H54 (cell line): ENCODE data around the gene TUB.

Experiments
- DNase-seq: peaks from one replicate; pipeline ENCODE4 v3.0.0; 2011; ENCODE audit warnings: low spot score, mixed read lengths; ENCODE audit not compliant: insufficient read length
- FAIRE-seq: peaks from 3 replicates; lab custom pipeline; 2011; peaks lifted over from hg19 to GRCh38; lab: Jason Lieb, UNC
- POLR2A ChIP-seq: IDR thresholded peaks from 2 replicates; pipeline ENCODE4 v1.6.1; 2011; ENCODE audit warnings: low read depth, mild to moderate bottlenecking, low read length

TUB gene

DNA sequence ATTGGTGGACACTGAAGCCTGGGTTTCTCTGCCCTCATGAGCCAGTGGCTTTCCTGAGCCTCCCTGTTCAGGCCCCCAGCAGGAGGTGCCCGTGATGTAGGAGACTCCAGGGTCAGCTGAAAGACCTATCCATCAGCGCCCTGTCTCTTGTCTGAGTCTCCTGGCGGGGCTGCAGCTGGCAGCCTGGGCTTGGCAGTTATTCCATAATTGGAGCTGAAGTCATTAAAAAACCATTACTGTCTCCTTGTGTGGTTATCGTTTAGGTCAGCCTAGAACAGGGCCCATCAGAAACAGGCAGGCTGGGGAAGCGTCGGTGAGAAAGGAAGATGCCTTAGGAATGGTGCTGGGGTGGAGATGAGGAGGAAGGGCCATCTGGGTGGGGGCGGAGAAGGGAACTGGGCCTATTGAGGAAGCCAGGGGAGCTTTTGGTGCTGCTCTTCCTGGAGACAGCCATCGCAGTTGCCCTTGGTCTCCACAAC is 5.0 kb downstream of the TUB start:
- no peak for DNase-seq
- no peak for TF ChIP-seq POLR2A
- no peak for FAIRE-seq

DNA sequence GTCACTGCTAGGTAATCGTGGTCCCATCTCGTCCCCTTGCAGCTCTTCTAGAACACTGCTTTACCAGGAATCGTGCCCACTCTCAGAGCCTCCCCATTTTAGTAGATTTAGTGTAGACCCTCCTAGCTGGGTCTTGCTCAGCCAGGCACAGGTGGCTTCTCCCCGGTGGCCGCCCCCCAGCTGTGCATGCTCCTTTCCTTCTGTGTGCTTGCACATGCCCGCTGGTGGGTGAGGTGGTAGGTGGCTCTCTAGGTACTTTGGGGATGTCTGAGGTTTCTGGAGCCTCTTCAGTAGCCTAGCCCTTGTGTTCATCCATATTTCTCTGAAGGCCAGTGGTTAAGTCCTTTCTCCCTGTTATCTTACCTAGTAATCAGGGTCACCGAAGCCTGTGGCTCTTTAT is 5.6 kb downstream of the TUB start:
- TF ChIP-seq POLR2A = no peak
- no peak for DNase-seq
- no peak for FAIRE-seq

DNA sequence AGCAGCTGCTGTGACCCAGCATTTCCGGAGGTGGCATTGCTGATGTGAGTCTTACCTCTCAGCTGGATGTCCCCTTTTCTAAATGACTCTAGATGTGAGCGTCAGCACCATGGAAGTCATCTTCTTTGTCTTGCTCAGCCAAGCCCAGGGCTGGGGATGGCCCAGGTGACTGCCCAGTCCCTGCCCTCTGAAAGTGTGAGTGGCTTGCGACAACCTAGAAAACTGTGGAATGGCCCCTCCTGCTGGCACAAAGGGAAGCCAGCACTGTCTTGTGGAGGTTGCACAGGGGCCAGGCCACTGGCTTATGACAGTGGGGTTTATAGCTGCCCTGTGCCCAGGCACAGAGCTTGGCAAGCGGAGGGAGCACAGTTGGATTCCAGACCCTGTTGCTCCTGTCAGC is 6.2 kb downstream of the TUB start:
- FAIRE-seq (no peak), DNase-seq (no peak)
- no peak for TF ChIP-seq POLR2A

DNA sequence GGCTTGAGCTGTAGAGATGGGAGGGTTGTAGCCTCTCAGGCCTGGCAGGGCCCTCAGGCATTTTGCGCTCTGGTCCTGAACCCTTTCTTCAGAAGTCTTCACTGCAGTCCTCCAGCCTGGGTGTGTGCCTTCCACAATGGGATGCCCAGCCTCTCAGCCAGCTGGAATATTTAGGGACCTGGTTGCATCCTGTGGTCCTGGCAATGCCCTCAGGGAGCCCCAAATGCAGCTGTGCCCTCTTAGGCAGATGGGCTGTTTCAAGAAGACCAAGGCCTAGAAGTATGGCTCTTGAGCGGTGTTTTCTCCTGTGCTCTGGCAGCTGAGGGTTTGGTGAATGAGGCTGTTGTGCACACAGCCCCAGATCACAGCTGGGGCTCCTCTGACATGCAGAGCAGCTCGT is 6.7 kb downstream of the TUB start:
- no peak for DNase-seq

DNA sequence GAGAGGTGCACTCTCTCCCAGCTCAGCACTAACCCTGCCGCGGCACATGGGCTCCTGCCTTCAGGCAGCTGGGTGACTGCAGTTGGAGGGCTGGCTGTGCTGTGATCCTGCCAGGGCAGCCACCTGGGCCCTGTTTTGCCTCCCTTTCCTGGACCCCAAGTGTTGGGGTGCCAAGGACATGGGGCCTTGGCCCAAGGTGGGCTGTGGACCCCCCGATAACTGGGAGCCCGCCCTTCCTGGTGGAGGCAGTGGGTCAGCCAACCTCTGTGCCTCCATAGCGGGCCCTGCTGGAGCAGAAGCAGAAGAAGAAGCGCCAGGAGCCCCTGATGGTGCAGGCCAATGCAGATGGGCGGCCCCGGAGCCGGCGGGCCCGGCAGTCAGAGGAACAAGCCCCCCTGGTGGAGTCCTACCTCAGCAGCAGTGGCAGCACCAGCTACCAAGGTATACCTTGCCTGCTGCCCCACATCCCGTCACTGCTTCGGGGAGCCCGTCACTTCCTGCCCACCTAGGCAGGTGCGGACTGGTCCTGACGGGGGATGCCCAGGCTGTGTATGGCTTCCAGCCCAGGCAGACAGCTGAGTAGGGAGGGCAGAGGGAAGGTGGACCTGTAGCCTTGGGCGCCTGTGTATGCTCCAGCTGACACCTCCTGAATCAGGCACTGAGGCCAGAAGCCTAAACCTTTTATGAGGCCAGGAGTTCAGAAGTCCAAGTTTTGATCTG is 8.9 kb downstream of the TUB start:
- TF ChIP-seq POLR2A = no peak
- no peak for FAIRE-seq
- DNase-seq = no peak

More for the DNA sequence above, 6.7 kb downstream of the TUB start:
- FAIRE-seq = no peak
- no peak for TF ChIP-seq POLR2A

DNA sequence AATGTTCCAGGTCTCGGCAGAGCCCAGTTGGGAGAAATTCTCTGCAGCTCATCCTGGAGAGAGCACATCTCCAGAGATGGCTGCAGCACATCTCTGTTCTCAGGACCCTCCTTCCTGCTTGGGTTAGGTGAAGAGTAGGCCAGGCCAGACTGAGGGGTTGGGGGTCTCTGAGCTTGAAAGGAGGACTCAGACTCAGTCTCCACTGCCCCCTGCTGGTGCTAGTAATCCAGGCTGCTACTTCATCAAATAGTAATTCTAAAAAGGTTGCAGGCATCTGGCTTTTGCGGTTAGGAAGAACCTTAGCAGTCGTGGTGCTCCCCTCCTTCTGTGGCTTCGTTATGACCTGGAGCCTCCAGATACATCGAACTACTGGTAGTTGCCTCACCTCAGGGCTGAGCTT is 9.7 kb downstream of the TUB start:
- DNase-seq (no peak), FAIRE-seq (no peak)
- no peak for TF ChIP-seq POLR2A

DNA sequence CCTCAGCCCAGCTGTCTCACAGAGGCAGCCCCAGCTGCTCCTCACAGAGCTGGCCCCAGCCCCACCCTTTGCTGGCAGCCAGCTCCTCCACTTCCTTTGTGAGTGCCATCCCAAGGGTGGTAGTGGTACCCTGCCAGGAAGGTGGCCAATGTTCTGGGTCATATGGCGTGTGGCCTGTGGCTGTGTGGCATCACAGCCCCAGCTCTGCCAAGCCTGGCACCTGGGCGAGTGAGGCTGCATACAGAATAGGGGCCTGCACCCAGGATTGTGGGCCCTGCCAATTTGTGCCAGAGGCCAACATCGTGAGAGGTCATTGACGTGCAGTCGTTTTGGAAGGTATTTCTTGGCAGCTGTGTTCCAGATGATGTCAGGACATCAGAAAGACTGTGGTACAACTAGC is 10.7 kb downstream of the TUB start:
- FAIRE-seq (no peak), DNase-seq (no peak)
- TF ChIP-seq POLR2A = no peak

DNA sequence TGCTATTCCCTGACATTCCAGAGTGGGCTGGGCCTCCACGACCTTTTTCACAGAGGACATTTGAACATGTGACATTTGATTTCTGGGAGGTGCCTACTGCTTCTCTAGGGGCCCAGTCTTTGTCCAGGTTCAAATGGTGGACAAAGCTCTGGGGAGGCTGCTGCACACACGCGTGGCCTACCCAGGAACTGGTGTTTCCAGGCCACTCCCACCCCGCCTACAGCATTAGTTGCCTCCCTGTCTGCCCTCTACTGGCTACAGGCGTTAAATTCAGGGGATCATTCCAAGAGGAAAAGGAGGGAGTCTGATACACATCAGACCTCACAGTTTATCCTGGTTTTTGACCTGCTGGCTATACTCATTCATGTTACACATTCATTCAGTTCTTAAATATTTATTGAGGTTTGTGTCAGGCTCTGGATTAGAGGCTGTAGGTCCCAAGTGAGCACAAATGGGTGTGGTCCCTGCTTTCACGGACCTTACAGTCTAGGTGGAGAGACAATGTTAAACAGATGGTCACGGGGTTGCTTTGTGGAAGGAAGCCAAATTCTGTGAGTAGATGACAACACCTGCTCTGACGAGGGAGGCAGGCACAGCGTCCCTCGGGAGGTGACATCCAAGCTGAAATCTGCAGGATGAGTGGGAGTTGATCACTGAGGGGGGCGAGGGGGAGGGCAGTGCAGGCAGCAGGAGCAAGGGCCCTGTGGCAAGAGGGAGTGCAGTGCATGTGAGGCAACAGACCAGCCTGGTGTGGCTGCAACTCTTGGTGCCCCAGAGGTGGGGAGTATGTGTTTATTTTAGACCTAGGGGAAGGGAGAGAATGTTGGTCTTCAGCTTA is 11.8 kb downstream of the TUB start:
- peak; percentile 94 for DNase-seq
- peak; percentile 41 for FAIRE-seq
- TF ChIP-seq POLR2A = no peak

DNA sequence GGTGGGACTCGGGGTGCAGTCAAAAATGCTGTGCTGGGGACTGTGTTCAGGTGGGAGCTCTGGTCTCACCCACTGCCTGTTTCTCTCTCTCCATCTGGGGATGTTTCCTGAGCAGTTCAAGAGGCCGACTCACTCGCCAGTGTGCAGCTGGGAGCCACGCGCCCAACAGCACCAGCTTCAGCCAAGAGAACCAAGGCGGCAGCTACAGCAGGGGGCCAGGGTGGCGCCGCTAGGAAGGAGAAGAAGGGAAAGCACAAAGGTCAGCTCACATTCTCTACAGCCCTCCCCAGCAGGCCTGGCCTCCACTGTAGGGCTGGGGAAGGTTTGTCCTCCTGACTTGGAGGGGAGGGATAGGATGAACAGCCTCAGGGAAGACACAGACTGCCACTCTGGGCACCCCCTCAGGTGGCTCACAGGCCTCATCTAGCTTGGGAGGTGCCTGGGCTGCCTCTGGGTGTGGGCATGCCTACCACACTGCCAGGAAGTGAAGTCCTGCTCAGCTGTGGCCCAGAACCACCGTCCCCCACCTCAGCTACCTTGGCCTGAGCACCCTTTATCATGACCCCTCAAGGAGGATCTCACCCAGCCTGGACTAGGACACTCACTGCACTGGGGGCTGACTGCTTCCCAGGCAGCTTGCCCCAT is 13.0 kb downstream of the TUB start:
- no peak for TF ChIP-seq POLR2A
- FAIRE-seq = no peak
- no peak for DNase-seq

DNA sequence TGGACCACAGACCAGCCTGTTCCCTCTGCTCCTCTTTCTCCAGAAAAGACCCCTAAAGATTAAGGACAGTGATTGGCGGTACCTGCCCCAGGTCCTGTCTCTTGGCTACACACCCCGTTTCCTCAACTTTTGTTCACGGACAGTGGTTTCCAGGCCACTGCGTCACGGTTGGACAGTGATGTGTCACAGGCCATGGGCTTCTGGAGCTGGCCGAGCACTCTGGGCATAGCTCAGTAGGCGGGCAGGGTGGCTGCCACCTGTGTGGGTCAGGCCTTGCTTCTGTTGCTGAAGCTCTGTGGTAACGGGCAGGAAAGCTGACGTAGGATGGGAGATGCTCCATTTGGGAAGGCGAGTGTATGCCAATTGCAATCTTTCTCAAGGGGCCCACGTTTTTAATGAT is 13.6 kb downstream of the TUB start:
- FAIRE-seq = no peak
- no peak for TF ChIP-seq POLR2A
- no peak for DNase-seq

DNA sequence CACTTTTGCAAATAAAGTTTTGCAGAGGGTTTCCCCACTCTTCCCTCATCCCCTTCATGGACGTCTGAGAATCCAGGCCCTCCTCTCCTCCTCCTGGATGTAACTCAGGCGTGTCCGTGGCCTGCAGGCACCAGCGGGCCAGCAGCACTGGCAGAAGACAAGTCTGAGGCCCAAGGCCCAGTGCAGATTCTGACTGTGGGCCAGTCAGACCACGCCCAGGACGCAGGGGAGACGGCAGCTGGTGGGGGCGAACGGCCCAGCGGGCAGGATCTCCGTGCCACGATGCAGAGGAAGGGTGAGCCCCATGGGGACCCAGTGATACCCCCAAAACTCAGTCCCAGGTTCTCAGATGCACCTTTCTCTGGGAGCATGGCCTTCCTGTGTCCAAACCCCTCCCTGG is 14.4 kb downstream of the TUB start:
- FAIRE-seq (no peak), DNase-seq (no peak)
- TF ChIP-seq POLR2A = no peak

DNA sequence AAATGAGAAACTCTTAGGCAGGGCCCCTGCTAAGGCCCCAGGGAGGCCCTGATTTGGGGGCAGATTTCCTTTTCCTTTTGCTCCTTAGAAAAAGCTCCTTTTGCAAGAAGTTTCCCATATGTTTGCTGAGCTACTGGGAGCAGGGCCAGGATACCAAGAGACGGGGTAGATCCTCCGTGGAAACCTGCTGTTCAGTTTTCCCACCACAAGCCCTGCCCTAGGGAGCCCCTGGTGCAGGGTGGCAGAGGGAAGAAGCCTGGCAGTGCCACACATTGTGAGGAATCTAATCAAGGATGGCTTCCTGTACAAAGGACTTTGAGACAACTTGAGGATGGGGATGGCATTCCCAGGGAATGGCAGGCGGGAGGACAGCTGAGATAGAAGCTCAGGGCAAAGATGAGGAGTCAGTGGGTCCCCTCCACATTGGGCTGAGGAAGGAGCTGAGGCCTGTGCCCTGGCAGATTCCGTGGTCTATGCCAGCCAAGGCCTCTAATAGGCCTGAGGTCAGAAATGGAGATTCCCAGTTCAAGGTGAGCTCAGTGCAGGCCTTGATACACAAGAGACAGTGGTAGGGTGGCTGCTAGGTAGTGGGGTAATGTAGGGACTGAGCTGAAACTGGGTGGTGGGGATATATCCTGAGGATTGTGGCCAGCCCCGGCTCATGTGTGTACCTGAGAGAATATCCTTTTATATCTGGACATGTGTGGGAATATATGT is 15.0 kb downstream of the TUB start:
- FAIRE-seq = no peak
- no peak for TF ChIP-seq POLR2A

DNA sequence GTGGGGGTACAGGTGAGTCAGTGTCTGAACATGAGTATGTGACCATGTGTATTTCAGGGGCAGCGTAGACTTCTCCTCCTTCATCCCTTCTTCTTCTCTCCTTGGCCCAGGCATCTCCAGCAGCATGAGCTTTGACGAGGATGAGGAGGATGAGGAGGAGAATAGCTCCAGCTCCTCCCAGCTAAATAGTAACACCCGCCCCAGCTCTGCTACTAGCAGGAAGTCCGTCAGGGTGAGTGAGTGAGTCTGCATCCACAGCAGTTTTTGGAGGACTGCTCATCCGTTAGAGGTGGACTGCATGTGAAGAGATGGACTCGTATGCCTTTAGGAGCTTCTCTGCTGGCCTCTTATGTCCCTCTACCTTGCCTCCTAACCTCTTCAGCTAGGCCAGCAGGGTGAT is 15.6 kb downstream of the TUB start:
- FAIRE-seq (no peak), DNase-seq (no peak)
- TF ChIP-seq POLR2A = no peak

More for the DNA sequence above, 15.0 kb downstream of the TUB start:
- no peak for DNase-seq
